ENCODE data around the gene LRRC2. TPM values are rescaled to one million over a fixed set of nuclear protein-coding genes. Genes with fewer than 3 reads are reported as not detected.
"Not testable (repeated sequence)": the region's sequence is repeated elsewhere in the genome, so short reads cannot be mapped to it uniquely, and the experiment has no call there.

The LRRC2 gene
- total RNA-seq, 1 experiment from 2014 or later: 0.86 TPM

- DNase-seq (ENCODE audit: low read depth): no peak
These were observed 30.4 kb downstream of the LRRC2 start for GRCh38 chr3:46535746-46536145.

GRCh38 chr3:46533091-46533490 is 33.0 kb downstream of the LRRC2 start:
- DNase-seq (ENCODE audit: low read depth): no peak

DNA sequence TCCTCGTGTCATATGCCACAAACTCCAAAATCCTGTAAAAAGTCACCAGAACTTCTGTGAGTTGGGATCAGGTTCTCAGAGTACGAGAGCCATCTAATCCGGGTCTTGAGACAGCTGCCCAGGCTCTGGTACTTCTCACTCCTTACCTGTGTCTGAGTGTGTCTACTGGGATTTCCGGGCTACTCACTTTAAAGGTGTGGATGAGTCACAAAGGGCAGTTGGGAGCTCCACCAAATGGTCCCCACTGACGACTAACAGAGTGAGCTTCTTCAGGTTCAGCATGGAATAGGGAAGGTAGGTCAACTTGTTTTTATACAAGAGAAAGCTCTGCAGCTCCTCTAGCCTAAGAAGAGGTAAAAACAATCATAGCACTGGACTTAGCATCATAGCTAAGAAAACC is 38.9 kb downstream of the LRRC2 start:
- DNase-seq (ENCODE audit: low read depth): no peak

DNA sequence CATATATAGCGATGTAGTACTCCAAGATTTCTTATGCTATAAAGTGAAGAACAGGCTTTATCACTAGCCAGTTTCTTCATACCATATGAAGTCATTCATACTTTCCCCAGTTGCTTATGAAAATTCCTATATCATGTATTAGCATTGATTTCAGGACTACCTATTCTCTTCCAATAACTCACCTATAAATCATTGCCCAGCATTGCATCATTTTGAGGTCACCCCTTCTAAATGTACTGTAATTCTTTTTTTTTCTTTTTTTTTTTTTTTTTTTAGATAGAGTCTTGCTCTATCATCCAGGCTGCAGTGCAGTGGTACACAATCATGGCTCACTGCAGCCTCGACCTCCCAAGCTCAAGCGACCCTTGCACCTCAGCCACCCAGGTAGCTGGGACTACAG is 41.3 kb downstream of the LRRC2 start:
- no peak for DNase-seq (ENCODE audit: low read depth)

DNA sequence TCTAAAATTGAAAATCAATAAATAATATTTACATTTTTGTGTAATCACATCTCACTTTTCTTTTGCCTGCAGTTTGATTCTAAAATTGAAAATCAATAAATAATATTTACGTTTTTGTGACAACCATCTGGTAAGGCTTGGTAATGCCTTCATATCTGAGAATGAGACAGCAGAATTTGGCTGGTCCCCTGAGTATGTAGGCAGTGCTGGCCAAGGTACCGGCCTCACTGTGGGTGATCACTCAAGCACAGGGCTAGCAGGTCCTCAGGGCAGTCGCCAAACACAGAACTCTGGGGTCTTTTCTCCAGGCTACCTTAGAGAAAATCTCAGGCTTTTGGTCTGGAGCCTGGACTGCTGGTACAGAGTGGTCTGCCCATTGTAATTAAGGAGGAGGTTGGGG is 42.1 kb downstream of the LRRC2 start:
- no peak for DNase-seq (ENCODE audit: low read depth)

DNA sequence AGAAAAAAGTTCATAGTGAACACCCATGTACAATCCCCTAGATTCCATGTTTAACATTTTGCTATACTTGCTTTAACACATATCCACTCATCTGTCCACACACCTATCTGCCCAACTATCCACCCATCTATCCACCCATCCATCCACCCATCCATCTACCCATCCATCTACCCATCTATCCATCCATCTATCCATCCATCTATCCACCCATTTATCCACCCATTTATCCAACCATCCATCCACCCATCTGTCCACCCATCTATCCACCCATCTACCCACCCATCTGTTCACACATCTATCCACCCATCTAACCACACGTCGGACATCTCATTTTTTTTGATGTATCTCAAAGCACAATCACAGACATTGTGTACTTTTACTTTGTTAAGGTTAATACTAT is 42.5 kb downstream of the LRRC2 start:
- DNase-seq (ENCODE audit: low read depth): no peak

DNA sequence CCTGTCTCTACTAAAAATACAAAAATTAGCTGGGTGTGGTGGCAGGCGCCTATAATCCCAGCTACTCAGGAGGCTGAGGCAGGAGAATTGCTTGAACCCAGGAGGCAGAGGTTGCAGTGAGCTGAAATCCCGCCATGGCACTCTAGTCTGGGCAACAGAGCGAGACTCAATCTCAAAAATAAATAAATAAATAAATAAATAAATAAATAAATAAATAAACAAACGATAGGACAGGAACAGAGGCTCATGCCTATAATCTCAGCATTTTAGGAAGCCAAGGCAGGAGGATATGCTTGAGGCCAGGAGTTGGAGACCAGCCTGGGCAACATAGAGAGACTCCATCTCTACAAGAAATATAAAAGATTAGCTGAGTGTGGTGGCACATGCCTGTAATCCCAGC is 43.9 kb downstream of the LRRC2 start:
- DNase-seq (ENCODE audit: low read depth): not testable (repeated sequence)

- DNase-seq (ENCODE audit: low read depth): no peak
These were observed 45.0 kb downstream of the LRRC2 start for GRCh38 chr3:46521096-46521495.

- no peak for DNase-seq (ENCODE audit: low read depth)
These were observed 45.6 kb downstream of the LRRC2 start for GRCh38 chr3:46520531-46520930.

GRCh38 chr3:46519952-46520351 is 46.1 kb downstream of the LRRC2 start:
- no peak for DNase-seq (ENCODE audit: low read depth)

DNA sequence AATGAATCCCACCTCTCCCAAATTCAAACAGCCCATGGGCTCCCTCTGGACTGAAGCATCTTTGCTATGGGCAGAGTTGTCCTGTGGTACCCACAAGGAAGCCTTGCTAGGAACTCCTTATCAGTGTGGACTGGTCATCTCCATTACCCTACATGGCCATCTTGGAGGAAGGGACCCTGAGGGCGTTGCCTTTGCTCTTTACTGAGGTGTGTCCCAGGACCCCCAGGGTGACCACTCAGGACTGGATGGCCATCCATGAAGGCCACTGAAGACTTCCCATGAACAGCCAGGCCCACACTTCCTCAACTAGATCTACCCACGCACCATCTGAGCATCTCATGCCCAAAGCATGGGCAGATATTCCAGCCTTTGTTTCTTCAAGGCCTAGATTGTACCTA is 48.3 kb downstream of the LRRC2 start:
- no peak for DNase-seq (ENCODE audit: low read depth)

DNA sequence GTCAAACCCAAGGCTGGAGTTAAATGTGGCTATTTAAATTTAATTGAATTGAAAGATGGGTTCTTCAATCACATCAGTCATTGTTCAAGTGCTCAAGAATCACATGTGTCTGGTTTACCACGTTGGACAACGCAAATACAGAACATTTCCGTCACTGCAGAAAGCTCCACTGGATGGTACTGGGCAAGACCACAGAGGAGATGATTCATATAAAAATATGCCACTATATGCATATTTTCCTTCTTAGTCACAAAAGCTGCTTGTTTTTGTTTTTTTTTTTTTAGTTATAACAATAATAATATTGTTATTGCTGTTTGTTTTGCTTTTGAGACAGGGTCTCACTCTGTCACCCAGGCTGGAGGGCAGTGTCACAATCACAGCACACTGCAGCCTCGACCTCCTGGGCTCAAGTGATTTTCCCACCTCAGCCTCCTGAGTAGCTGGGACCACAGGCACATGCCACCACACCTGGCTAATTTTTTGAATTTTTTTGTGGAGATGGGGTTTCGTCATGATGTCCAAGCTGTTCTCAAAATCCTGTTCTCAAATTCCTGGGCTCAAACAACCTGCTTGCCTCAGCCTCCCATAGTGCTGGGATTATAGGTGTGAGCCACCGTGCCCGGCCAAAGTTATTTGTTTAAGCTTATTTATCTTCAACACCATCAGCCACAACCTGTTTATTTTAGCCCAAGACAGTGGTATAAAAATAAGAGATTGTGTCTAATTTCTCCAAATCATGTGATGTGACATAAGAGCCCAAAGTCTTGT is 48.9 kb downstream of the LRRC2 start:
- DNase-seq (ENCODE audit: low read depth): peak; percentile 98

DNA sequence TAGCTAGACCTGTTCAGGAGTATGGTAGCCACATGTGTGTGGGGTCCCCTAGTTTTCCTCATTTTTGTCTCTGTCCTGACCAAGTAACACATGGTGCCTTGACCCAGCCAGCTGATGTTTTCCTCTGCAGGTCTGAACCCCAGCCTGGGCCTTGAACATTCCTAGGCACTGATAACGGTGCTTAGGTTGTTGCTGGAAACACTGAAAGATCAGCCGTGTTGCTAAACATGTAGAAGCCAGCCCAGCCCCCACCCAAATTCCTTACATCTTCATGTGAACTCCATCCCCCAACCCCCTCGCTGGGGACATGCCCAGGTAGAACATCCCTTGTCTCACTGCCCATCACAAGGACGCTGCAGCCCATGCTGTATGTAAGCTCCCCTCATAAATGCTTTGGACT is 49.6 kb downstream of the LRRC2 start:
- peak; percentile 60 for DNase-seq (ENCODE audit: low read depth)

- DNase-seq (ENCODE audit: low read depth): no peak
These were observed 53.8 kb downstream of the LRRC2 start for GRCh38 chr3:46512191-46512749.

- DNase-seq (ENCODE audit: low read depth): no peak
These were observed 56.4 kb downstream of the LRRC2 start for GRCh38 chr3:46509661-46510187.

DNA sequence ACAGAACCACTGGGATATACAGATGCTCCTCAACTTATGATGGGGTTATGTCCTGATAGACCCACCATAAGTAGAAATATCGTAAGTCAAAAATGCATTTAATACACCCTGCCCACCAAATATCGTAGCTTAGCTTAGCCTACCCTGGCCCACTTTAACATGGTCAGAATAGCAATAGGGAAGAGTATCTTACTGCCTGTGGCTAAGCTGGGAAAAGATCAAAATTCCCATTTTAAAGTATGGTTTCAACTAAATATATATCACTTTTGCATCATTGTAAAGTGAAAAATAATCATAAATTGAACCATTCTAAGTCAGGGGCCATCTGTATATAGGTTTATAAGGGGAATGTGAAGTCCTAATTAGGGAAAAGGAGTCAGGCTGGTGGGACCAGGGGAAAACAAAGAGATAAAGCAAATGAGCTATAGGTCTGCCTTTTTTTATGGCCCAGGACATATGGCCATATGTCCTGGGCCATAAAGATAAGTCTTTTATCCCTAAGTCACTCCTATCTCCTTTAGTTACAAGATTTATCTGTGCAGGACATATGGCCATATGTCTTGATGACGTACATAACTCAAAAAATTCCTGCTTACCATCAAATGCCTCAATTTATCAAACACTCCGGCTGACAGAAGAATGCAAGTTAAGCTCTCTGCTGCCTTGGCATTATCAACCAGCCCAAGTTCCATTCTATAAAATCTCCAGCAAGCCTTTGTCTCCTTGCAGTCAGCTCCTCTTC is 57.1 kb downstream of the LRRC2 start:
- DNase-seq (ENCODE audit: low read depth): no peak

DNA sequence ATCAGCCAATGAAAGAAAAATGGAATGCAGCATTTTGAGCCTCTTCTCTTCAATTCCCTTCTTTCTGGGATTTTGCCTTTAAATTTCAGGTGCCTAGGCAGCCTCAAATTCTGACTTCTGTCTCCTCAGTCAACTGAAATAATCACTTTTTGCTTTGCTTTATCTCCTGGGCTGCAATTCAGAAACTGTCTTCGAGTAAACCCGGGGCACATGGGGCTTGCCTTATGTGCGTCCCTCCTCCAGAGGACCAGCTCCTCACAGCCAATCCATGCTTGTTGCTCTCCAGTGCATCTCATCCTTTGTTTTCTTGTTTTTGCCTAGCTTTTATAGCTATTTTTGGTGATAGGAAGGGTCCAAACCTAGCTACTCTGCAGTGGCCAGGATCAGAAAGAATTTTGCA is 59.6 kb downstream of the LRRC2 start:
- no peak for DNase-seq (ENCODE audit: low read depth)

DNA sequence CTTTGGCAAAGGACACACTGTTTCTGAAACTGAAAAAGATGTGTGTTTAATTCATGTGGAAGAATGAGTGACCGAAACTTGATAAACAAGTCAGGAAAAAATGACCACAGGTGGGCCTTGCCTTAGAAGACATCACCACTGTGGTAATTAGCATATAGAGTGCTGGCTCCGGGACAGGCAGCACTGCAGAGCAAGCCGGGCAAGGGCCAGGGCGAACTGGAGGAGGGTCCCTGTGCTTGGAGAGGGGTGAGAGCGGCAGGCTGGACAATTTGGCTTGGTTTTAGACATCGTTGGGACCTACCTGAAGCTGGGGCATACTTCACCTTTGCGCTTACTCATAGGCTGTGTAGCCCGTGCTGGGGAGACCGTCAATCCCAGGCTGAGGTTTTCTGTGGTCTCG is 60.1 kb downstream of the LRRC2 start:
- DNase-seq (ENCODE audit: low read depth): no peak

DNA sequence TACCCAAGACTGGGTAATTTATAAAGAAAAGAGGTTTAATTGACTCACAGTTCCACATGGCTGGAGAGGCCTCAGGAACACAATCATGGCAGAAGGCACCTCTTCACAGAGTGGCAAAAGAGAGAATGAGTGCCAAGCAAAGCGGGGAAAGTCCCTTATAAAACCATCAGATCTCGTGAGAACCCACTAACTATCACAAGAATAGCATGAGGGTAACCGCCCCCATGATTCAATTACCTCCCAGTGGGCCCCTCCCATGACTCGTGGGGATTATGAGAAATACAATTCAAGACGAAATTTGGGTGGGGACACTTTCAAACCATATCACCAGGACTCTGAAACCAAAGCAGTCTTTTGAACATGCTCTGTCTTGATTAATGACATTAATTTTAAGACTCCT is 61.3 kb downstream of the LRRC2 start:
- DNase-seq (ENCODE audit: low read depth): no peak

DNA sequence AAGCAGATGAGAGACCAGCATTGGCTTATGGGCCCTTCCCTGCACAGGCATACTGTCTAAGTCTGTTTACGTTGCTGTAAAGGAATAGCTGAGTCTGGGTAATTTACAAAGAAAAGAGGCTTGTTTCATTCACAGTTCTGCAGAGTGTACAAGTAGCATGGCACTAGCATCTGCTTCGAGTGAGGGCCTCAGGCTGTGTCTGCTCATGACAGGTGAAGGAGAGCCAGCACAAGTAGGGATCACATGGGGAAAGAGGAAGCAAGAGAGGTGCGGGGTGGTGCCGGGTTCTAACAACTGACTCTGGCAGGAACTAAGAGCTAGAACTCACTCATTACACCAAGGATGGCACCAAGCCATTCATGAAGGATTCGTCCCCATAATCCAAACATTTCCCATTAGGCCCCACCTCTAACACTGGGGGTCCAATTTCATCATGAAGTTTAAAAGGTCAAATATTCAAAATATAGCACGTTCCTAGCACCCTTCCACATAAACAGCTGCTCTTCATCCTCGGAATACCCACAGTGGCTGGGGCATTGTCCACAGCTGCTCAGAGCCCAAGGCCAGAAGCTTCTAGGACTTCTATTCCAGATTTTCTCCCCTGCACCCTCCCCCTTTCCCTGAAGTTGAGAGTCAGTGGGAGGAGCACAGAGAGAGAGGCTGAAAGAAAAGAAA is 62.8 kb downstream of the LRRC2 start:
- DNase-seq (ENCODE audit: low read depth): peak; percentile 75

- peak; percentile 52 for DNase-seq (ENCODE audit: low read depth)
These were observed 64.4 kb downstream of the LRRC2 start for GRCh38 chr3:46501702-46502101.

All from LHCN-M2 (cell line).